ENCODE measurements around the gene TTC27. TPM values are rescaled to one million over a fixed set of nuclear protein-coding genes. Genes with fewer than 3 reads are reported as not detected.

TTC27 gene
- polyA plus RNA-seq, 3 donors = 4.0 to 4.8 (median 4.4) TPM

DNA sequence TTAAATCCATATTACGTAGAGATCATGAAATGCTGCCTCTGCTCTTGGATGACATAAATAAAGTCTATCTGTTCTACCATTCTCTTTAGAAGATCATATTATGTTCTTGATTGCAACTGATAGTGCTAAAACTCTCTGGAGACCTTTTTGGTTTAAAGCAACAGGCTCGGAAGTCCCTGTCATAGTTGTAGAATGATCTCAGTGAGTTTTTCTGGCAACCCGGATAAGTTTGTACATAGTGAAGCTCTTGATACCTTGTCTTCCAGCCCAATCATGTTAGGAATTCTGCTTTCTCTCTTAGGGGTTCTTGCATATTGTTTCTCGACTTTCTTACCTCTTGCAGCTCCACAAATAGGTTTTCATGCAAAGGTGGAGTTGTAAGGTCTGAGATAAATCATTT, 156.1 kb downstream of the TTC27 start:
- Mint-ChIP-seq H3K36me3 (peaks cover 56 to 57% of the 10 kb centered on the region in 2 donors), H3K4me1 (no peaks in the 10 kb centered on the region), H3K4me3 (no peak overlapping the region), H3K27me3 (ENCODE audit: low read depth in 3 of 3) (no peaks in the 10 kb centered on the region), H3K9me3 (peaks cover 5 to 14% (median 12%) of the 10 kb centered on the region in 7 donors), H3K27ac (no peak overlapping the region)
- peaks cover 9 to 75% of the 10 kb centered on the region in 2 donors for H3K36me3 ChIP-seq (replicated peaks in 1 of 2; ENCODE audit: control insufficient read depth in 1 of 2, insufficient read depth in 2 of 2, low read length in 2 of 2)
- no peaks in the 10 kb centered on the region for H3K79me2 ChIP-seq (ENCODE audit: insufficient read depth, low read length)
- no peak overlapping the region for H3K27ac ChIP-seq (ENCODE audit: low read depth in 1 of 2, low read length in 2 of 2)
- no peak overlapping the region for H3K4me3 ChIP-seq (replicated peaks in 1 of 3; ENCODE audit: low read depth in 2 of 3, low read length in 3 of 3)
- no peak overlapping the region for H2AFZ ChIP-seq (ENCODE audit: insufficient read depth, low read depth, low read length, poor library complexity, severe bottlenecking)
- no peak overlapping the region for H3K4me2 ChIP-seq (replicated peaks; ENCODE audit: extremely low read depth, low read length, poor library complexity, severe bottlenecking)
- intact Hi-C loops (cut with micrococcal nuclease) = no loop called here
- H3K9me3 ChIP-seq (replicated peaks in 1 of 2; ENCODE audit: control insufficient read depth in 1 of 2, insufficient read depth in 1 of 2, low read length in 2 of 2) = peaks cover 7 to 8% of the 10 kb centered on the region in 2 donors
- no peak for DNase-seq
- H3K9ac ChIP-seq (ENCODE audit: insufficient read depth, low read length, poor library complexity, severe bottlenecking) = no peak overlapping the region
- no peaks in the 10 kb centered on the region for H3K27me3 ChIP-seq (ENCODE audit: control insufficient read depth in 2 of 2, insufficient read depth in 2 of 2, low read length in 2 of 2)
- TF ChIP-seq, protein P1, sequence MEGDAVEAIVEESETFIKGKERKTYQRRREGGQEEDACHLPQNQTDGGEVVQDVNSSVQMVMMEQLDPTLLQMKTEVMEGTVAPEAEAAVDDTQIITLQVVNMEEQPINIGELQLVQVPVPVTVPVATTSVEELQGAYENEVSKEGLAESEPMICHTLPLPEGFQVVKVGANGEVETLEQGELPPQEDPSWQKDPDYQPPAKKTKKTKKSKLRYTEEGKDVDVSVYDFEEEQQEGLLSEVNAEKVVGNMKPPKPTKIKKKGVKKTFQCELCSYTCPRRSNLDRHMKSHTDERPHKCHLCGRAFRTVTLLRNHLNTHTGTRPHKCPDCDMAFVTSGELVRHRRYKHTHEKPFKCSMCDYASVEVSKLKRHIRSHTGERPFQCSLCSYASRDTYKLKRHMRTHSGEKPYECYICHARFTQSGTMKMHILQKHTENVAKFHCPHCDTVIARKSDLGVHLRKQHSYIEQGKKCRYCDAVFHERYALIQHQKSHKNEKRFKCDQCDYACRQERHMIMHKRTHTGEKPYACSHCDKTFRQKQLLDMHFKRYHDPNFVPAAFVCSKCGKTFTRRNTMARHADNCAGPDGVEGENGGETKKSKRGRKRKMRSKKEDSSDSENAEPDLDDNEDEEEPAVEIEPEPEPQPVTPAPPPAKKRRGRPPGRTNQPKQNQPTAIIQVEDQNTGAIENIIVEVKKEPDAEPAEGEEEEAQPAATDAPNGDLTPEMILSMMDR (IDR thresholded peaks at IDR 0.05) = no peak
- 95% methylated on average over 2 of the region's 4 CpGs for WGBS (ENCODE audit: insufficient coverage)
- no peaks in the 10 kb centered on the region for H4K20me1 ChIP-seq (ENCODE audit: insufficient read depth, low read length)
- H3K4me1 ChIP-seq (ENCODE audit: control insufficient read depth in 1 of 2, insufficient read depth in 2 of 2, low read length in 2 of 2) = no peaks in the 10 kb centered on the region

DNA sequence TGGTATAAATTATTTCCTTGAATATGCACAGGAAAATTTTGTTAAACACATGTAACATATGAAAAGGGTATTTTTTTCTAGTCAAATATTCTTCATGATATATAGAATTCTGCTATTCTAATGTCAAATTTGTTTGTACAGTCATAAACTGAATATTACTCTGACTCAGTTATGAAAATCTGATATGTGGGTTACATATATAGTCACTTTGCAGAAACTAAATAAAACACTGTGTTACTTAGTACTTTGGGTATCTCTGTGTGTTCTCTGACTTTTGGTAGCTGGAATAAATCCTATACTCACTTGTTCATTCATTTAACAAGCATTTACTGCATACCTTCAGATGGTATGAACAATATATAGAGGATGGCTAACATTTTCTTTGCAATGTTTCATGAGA, 159.4 kb downstream of the TTC27 start:
- no peaks in the 10 kb centered on the region for H3K4me1 Mint-ChIP-seq
- Histone ChIP-seq H3K4me3 (replicated peaks in 1 of 3; ENCODE audit: low read depth in 2 of 3, low read length in 3 of 3) (no peak overlapping the region), H3K4me1 (ENCODE audit: control insufficient read depth in 1 of 2, insufficient read depth in 2 of 2, low read length in 2 of 2) (no peaks in the 10 kb centered on the region), H4K20me1 (ENCODE audit: insufficient read depth, low read length) (no peaks in the 10 kb centered on the region), H3K36me3 (replicated peaks in 1 of 2; ENCODE audit: control insufficient read depth in 1 of 2, insufficient read depth in 2 of 2, low read length in 2 of 2) (peaks cover 5 to 45% of the 10 kb centered on the region in 2 donors), H3K27me3 (ENCODE audit: control insufficient read depth in 2 of 2, insufficient read depth in 2 of 2, low read length in 2 of 2) (no peaks in the 10 kb centered on the region), H3K9ac (ENCODE audit: insufficient read depth, low read length, poor library complexity, severe bottlenecking) (no peak overlapping the region), H3K27ac (ENCODE audit: low read depth in 1 of 2, low read length in 2 of 2) (no peak overlapping the region), H3K79me2 (ENCODE audit: insufficient read depth, low read length) (no peaks in the 10 kb centered on the region), H3K4me2 (replicated peaks; ENCODE audit: extremely low read depth, low read length, poor library complexity, severe bottlenecking) (no peak overlapping the region), H2AFZ (ENCODE audit: insufficient read depth, low read depth, low read length, poor library complexity, severe bottlenecking) (no peak overlapping the region), H3K9me3 (replicated peaks in 1 of 2; ENCODE audit: control insufficient read depth in 1 of 2, insufficient read depth in 1 of 2, low read length in 2 of 2) (no peaks in the 10 kb centered on the region)
- no peaks in the 10 kb centered on the region for H3K27me3 Mint-ChIP-seq (ENCODE audit: low read depth in 3 of 3)
- no peak overlapping the region for H3K4me3 Mint-ChIP-seq
- H3K36me3 Mint-ChIP-seq = peaks cover 43 to 44% of the 10 kb centered on the region in 2 donors
- H3K9me3 Mint-ChIP-seq = peaks cover 0 to 5% (median 1%) of the 10 kb centered on the region in 7 donors
- H3K27ac Mint-ChIP-seq = no peak overlapping the region
- intact Hi-C loops (cut with micrococcal nuclease) = no loop called here
- no peak for DNase-seq
- TF ChIP-seq, protein P1 (IDR thresholded peaks at IDR 0.05) = no peak
